K562 (cell line): ENCODE measurements around the gene CRELD2. TPM values are rescaled to one million over a fixed set of nuclear protein-coding genes. Genes with fewer than 3 reads are reported as not detected.

Source experiments
- ARNT ChIP-seq, 2 experiments: fragments of 450-650 bp; IDR thresholded peaks; 2 replicates each; pipeline ENCODE4 v1.6.1; 2016; ENCODE audit warnings: mild to moderate bottlenecking in 1 of 2
- BRD9 ChIP-seq: fragments of 450-650 bp; IDR thresholded peaks from 2 replicates; pipeline ENCODE4 v1.6.1; 2018; ENCODE audit warnings: low read depth; ENCODE audit not compliant: partially characterized antibody
- DIDO1 ChIP-seq: fragments of 450-650 bp; IDR thresholded peaks from 2 replicates; pipeline ENCODE4 v1.6.1; 2016; ENCODE audit warnings: low read depth, missing biosample characterization, missing genetic modification characterization
- FOXJ3 ChIP-seq: sonication (generic); formaldehyde crosslinking; IDR thresholded peaks from 2 replicates; pipeline ENCODE4 v1.4.0; 2020; ENCODE audit warnings: mild to moderate bottlenecking, missing genetic modification reagents
- HDGF ChIP-seq: fragments of 450-650 bp; IDR thresholded peaks from 2 replicates; pipeline ENCODE4 v1.6.1; 2016
- HIVEP1 ChIP-seq: fragments of 250-450 bp; sonication (Bioruptor Pico); IDR thresholded peaks from 2 replicates; pipeline ENCODE4 v1.4.0; 2020; ENCODE audit warnings: mild to moderate bottlenecking
- HNRNPUL1 ChIP-seq: fragments of 200-400 bp; formaldehyde crosslinking; IDR thresholded peaks from 2 replicates; pipeline ENCODE4 v1.6.1; 2017; ENCODE audit warnings: low read length
- KLF16 ChIP-seq: IDR thresholded peaks from 2 replicates; pipeline ENCODE4 v1.6.1; 2016; ENCODE audit warnings: antibody characterized with exemption
- POLR2A ChIP-seq: fragments of 450-650 bp; conservative IDR thresholded peaks from 2 replicates; pipeline ENCODE4 v1.6.1; 2016
- PYGO2 ChIP-seq: fragments of 450-650 bp; IDR thresholded peaks from 2 replicates; pipeline ENCODE4 v1.6.1; 2016; ENCODE audit warnings: mild to moderate bottlenecking, missing genetic modification characterization, moderate library complexity, missing compliant biosample characterization
- RAD51 ChIP-seq: fragments of 450-650 bp; IDR thresholded peaks from 2 replicates; pipeline ENCODE4 v1.7.1; 2016; ENCODE audit warnings: low read depth, mild to moderate bottlenecking, borderline replicate concordance
- RBM25 ChIP-seq: fragments of 200-400 bp; formaldehyde crosslinking; IDR thresholded peaks from 2 replicates; pipeline ENCODE4 v1.6.1; 2018; ENCODE audit warnings: low read length, low read depth, moderate library complexity; ENCODE audit not compliant: severe bottlenecking
- SIN3A ChIP-seq, 2 experiments: fragments of 150-350 bp in 1 of 2; IDR thresholded peaks; 2 replicates each; pipeline ENCODE4 v1.6.1; 2011 to 2016; ENCODE audit warnings: borderline replicate concordance in 2 of 2, low read depth in 2 of 2, low read length in 2 of 2, mild to moderate bottlenecking in 2 of 2, moderate library complexity in 2 of 2; ENCODE audit not compliant: control insufficient read depth in 1 of 2
- SREBF2 ChIP-seq: sonication (generic); formaldehyde crosslinking; IDR thresholded peaks from 2 replicates; pipeline ENCODE4 v1.4.0; 2020; ENCODE audit warnings: mild to moderate bottlenecking, missing genetic modification reagents
- STAG1 ChIP-seq: sonication (generic); formaldehyde crosslinking; IDR thresholded peaks from 2 replicates; pipeline ENCODE4 v1.5.0; 2020; ENCODE audit warnings: missing genetic modification reagents, borderline replicate concordance
- TCF7L2 ChIP-seq: fragments of 150-350 bp; IDR thresholded peaks from 2 replicates; pipeline ENCODE4 v1.6.1; 2016; ENCODE audit warnings: low read depth, mild to moderate bottlenecking, low read length, moderate library complexity
- THRAP3 ChIP-seq: fragments of 450-650 bp; IDR thresholded peaks from 2 replicates; pipeline ENCODE4 v1.6.1; 2016; ENCODE audit warnings: mild to moderate bottlenecking, inconsistent platforms, borderline replicate concordance
- U2AF2 ChIP-seq: fragments of 200-400 bp; formaldehyde crosslinking; optimal IDR thresholded peaks from 2 replicates; pipeline ENCODE3; 2017; ENCODE audit warnings: low read depth, mild to moderate bottlenecking, low read length
- USF1 ChIP-seq: sonication (generic); formaldehyde crosslinking; IDR thresholded peaks from 2 replicates; pipeline ENCODE4 v1.9.0; 2022; ENCODE audit warnings: mild to moderate bottlenecking, missing genetic modification reagents
- ZC3H8 ChIP-seq: fragments of 450-650 bp; IDR thresholded peaks from 2 replicates; pipeline ENCODE4 v1.6.1; 2017
- ZNF280B ChIP-seq: fragments of 250-450 bp; sonication (Bioruptor Pico); IDR thresholded peaks from 2 replicates; pipeline ENCODE4 v1.5.1; 2021; ENCODE audit warnings: mild to moderate bottlenecking
- ZNF347 ChIP-seq: fragments of 450-650 bp; formaldehyde crosslinking; IDR thresholded peaks from 2 replicates; pipeline ENCODE4 v1.4.0; 2020; ENCODE audit warnings: low read depth, mild to moderate bottlenecking, moderate library complexity
- ZNF583 ChIP-seq: fragments of 250-450 bp; sonication (Bioruptor Pico); IDR thresholded peaks from 2 replicates; pipeline ENCODE4 v1.4.0; 2020
- ZNF589 ChIP-seq: fragments of 200-800 bp; sonication (Bioruptor generic); IDR thresholded peaks from 2 replicates; pipeline ENCODE4 v1.6.1; 2016; ENCODE audit warnings: low read depth, missing genetic modification characterization, missing compliant biosample characterization
- polyA plus RNA-seq, 8 experiments: library from polyadenylated mRNA; depleted of rRNA in 4 of 8; stranded (reverse) in 5 of 8; unstranded in 3 of 8; fragments of >200 nt; fragmentation: Nextera tagmentation in 2 of 8; fragmentation: Illumina TruSeq in 1 of 8; extraction: Ambion mirVana in 2 of 8; extraction: Trizol in 1 of 8; gene quantifications; 2 replicates each; pipeline versions ENCODE4 v1.2.1 to v1.2.3, GENCODE V29; 2011 to 2014; ENCODE audit warnings: inconsistent platforms in 1 of 8, missing spikeins in 1 of 8
- total RNA-seq, 7 experiments: library from RNA; depleted of rRNA in 6 of 7; stranded (reverse); fragments of >200 nt in 6 of 7; fragmentation: Illumina TruSeq in 2 of 7; extraction: Trizol in 2 of 7; gene quantifications; 2 replicates each; pipeline versions ENCODE4 v1.2.1 to v1.2.3, GENCODE V29; 2011 to 2021; ENCODE audit warnings: low replicate concordance in 1 of 7
- TF ChIP-seq, protein P1 (sequence below): fragments of 450-650 bp; conservative IDR thresholded peaks from 2 replicates; pipeline ENCODE4 v1.6.1; 2016; ENCODE audit warnings: missing genetic modification characterization, low read depth, mild to moderate bottlenecking, control low read depth, missing compliant biosample characterization
- TF ChIP-seq, protein P2 (sequence below): sonication (generic); formaldehyde crosslinking; IDR thresholded peaks from 2 replicates; pipeline ENCODE4 v1.8.0; 2023; ENCODE audit warnings: mild to moderate bottlenecking, missing genetic modification reagents

Gene CRELD2
- total and polyA plus RNA-seq, 9 of the 15 experiments (the other 6 are each of a cell fraction or from before 2014, with no cell fraction given): 0.96 to 25.3 (median 8.8) TPM

- TF ChIP-seq STAG1 (CRISPR knock-in tag): no peak
- peak; percentile 88 for TF ChIP-seq RBM25
- TF ChIP-seq DIDO1 (tag): no peak
- TF ChIP-seq THRAP3: no peak
- no peak for TF ChIP-seq ARNT (IDR thresholded peaks at IDR 0.05)
- TF ChIP-seq HIVEP1: no peak
- TF ChIP-seq HDGF: no peak
- TF ChIP-seq HNRNPUL1: no peak
- TF ChIP-seq RAD51: no peak
- TF ChIP-seq U2AF2: no peak
- no peak for TF ChIP-seq ZNF347 (CRISPR knock-in tag)
- TF ChIP-seq, protein P1, sequence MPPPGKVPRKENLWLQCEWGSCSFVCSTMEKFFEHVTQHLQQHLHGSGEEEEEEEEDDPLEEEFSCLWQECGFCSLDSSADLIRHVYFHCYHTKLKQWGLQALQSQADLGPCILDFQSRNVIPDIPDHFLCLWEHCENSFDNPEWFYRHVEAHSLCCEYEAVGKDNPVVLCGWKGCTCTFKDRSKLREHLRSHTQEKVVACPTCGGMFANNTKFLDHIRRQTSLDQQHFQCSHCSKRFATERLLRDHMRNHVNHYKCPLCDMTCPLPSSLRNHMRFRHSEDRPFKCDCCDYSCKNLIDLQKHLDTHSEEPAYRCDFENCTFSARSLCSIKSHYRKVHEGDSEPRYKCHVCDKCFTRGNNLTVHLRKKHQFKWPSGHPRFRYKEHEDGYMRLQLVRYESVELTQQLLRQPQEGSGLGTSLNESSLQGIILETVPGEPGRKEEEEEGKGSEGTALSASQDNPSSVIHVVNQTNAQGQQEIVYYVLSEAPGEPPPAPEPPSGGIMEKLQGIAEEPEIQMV (tag): no peak
- TF ChIP-seq SREBF2 (CRISPR knock-in tag): no peak
- peak; percentile 44 to 52; a peak in 2 of 4 replicates for TF ChIP-seq SIN3A (IDR thresholded peaks at IDR 0.05; ENCODE audit: borderline replicate concordance in 2 of 2, control insufficient read depth in 1 of 2, low read depth in 2 of 2, low read length in 2 of 2)
- no peak for TF ChIP-seq ZNF280B
- no peak for TF ChIP-seq BRD9
- no peak for TF ChIP-seq ZC3H8
- TF ChIP-seq FOXJ3 (CRISPR knock-in tag): no peak
- TF ChIP-seq USF1: peak; percentile 71
- TF ChIP-seq ZNF583 (CRISPR knock-in tag): no peak
- 0 out of 2 replicates have a peak, but pooled peaks have one; percentile 29 for TF ChIP-seq KLF16
- peak; percentile 75 for TF ChIP-seq POLR2A
- no peak for TF ChIP-seq PYGO2 (tag)
- TF ChIP-seq, protein P2, sequence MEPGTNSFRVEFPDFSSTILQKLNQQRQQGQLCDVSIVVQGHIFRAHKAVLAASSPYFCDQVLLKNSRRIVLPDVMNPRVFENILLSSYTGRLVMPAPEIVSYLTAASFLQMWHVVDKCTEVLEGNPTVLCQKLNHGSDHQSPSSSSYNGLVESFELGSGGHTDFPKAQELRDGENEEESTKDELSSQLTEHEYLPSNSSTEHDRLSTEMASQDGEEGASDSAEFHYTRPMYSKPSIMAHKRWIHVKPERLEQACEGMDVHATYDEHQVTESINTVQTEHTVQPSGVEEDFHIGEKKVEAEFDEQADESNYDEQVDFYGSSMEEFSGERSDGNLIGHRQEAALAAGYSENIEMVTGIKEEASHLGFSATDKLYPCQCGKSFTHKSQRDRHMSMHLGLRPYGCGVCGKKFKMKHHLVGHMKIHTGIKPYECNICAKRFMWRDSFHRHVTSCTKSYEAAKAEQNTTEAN: no peak
- TF ChIP-seq ZNF589 (CRISPR knock-in tag): no peak
- no peak for TF ChIP-seq TCF7L2
Observed at GRCh38 chr22:49960159-49961004, 41.9 kb downstream of the CRELD2 start, which contains the start of gene PIM3 (continued).
